H9 (cell line): ENCODE data around the gene KCTD6. TPM values are rescaled to one million over a fixed set of nuclear protein-coding genes. Genes with fewer than 3 reads are reported as not detected.

Source experiments
- DNase-seq: peaks from one replicate; pipeline ENCODE4 v3.0.0-alpha.2; 2017
- H2AFZ ChIP-seq: one replicate; pipeline ENCODE4 v1.6.1; 2013; ENCODE audit warnings: mild to moderate bottlenecking, low read length, control low read depth, moderate library complexity
- H2AK5ac ChIP-seq: 2 replicates; pipeline ENCODE4 v1.6.1; 2013; ENCODE audit warnings: low read length, control low read depth, mixed read lengths; ENCODE audit not compliant: insufficient read length
- H2BK120ac ChIP-seq: one replicate; pipeline ENCODE4 v1.6.1; 2013; ENCODE audit warnings: low read depth, mild to moderate bottlenecking, low read length, control low read depth, inconsistent platforms; ENCODE audit not compliant: poor library complexity, severe bottlenecking
- H2BK12ac ChIP-seq: 2 replicates; pipeline ENCODE4 v1.6.1; 2013; ENCODE audit warnings: low read length, control low read depth, mixed read lengths, low read depth; ENCODE audit not compliant: insufficient read length
- H2BK15ac ChIP-seq: 2 replicates; pipeline ENCODE4 v1.6.1; 2013; ENCODE audit warnings: low read depth, low read length, control low read depth
- H2BK20ac ChIP-seq: one replicate; pipeline ENCODE4 v1.6.1; 2013; ENCODE audit warnings: low read depth, mild to moderate bottlenecking, low read length, control low read depth, inconsistent platforms; ENCODE audit not compliant: poor library complexity, severe bottlenecking
- H2BK5ac ChIP-seq: 2 replicates; pipeline ENCODE4 v1.6.1; 2013; ENCODE audit warnings: low read length, control low read depth, mixed read lengths; ENCODE audit not compliant: insufficient read length
- H3K14ac ChIP-seq: 2 replicates; pipeline ENCODE4 v1.6.1; 2013; ENCODE audit warnings: low read length, control low read depth; ENCODE audit not compliant: insufficient read depth
- H3K18ac ChIP-seq: 2 replicates; pipeline ENCODE4 v1.6.1; 2013; ENCODE audit warnings: low read depth, mild to moderate bottlenecking, mixed read lengths, low read length, control low read depth; ENCODE audit not compliant: insufficient read length
- H3K23ac ChIP-seq: 2 replicates; pipeline ENCODE4 v1.6.1; 2013; ENCODE audit warnings: low read length, control low read depth, mixed read lengths, low read depth; ENCODE audit not compliant: insufficient read length
- H3K23me2 ChIP-seq: 2 replicates; pipeline ENCODE4 v1.6.1; 2013; ENCODE audit warnings: low read depth, mild to moderate bottlenecking, mixed read lengths, low read length, control low read depth; ENCODE audit not compliant: insufficient read length, poor library complexity, severe bottlenecking
- H3K27ac ChIP-seq: 2 replicates; pipeline ENCODE4 v1.5.1; 2013; ENCODE audit warnings: low read length, control low read depth, mixed read lengths, low read depth; ENCODE audit not compliant: insufficient read length
- H3K27me3 ChIP-seq: 2 replicates; pipeline ENCODE4 v1.6.1; 2013; ENCODE audit warnings: low read length, control low read depth, inconsistent platforms; ENCODE audit not compliant: insufficient read depth
- H3K4ac ChIP-seq: 2 replicates; pipeline ENCODE4 v1.6.1; 2013; ENCODE audit warnings: low read depth, mild to moderate bottlenecking, control low read depth, inconsistent platforms, low read length, moderate library complexity
- H3K4me1 ChIP-seq: 2 replicates; pipeline ENCODE4 v1.6.1; 2013; ENCODE audit warnings: low read length, control low read depth, inconsistent platforms; ENCODE audit not compliant: insufficient read depth
- H3K4me2 ChIP-seq: 2 replicates; pipeline ENCODE4 v1.6.1; 2013; ENCODE audit warnings: low read length, control low read depth, mixed read lengths; ENCODE audit not compliant: insufficient read length, insufficient read depth
- H3K56ac ChIP-seq: 2 replicates; pipeline ENCODE4 v1.6.1; 2013; ENCODE audit warnings: low read depth, mild to moderate bottlenecking, mixed read lengths, low read length, control low read depth; ENCODE audit not compliant: insufficient read length
- H3K79me1 ChIP-seq: 2 replicates; pipeline ENCODE4 v1.6.1; 2013; ENCODE audit warnings: low read depth, mild to moderate bottlenecking, moderate library complexity, low read length, control low read depth, inconsistent platforms; ENCODE audit not compliant: insufficient read depth, poor library complexity, severe bottlenecking
- H3K79me2 ChIP-seq: 2 replicates; pipeline ENCODE4 v1.6.1; 2013; ENCODE audit warnings: low read length, control low read depth, inconsistent platforms; ENCODE audit not compliant: insufficient read depth
- H3K9ac ChIP-seq: 2 replicates; pipeline ENCODE4 v1.6.1; 2013; ENCODE audit warnings: low read length, control low read depth, mixed read lengths; ENCODE audit not compliant: insufficient read length; ENCODE audit errors: extremely low read depth
- H3K9me3 ChIP-seq: one replicate; pipeline ENCODE4 v1.6.1; 2013; ENCODE audit warnings: low read depth, low read length, inconsistent platforms; ENCODE audit not compliant: control insufficient read depth
- H3T11ph ChIP-seq: one replicate; pipeline ENCODE4 v1.6.1; 2013; ENCODE audit warnings: mild to moderate bottlenecking, low read length, control low read depth, inconsistent platforms
- H4K20me1 ChIP-seq: one replicate; pipeline ENCODE4 v1.6.1; 2013; ENCODE audit not compliant: control insufficient read depth, insufficient read length, insufficient read depth
- H4K5ac ChIP-seq: 2 replicates; pipeline ENCODE4 v1.6.1; 2013; ENCODE audit warnings: low read depth, mild to moderate bottlenecking, mixed read lengths, low read length, control low read depth; ENCODE audit not compliant: insufficient read length
- H4K8ac ChIP-seq: replicated peaks from 2 replicates; pipeline ENCODE4 v1.6.1; 2013; ENCODE audit warnings: low read length, control low read depth, mixed read lengths, low read depth; ENCODE audit not compliant: insufficient read length
- H4K91ac ChIP-seq: 2 replicates; pipeline ENCODE4 v1.6.1; 2013; ENCODE audit warnings: low read depth, mild to moderate bottlenecking, moderate library complexity, mixed read lengths, low read length, control low read depth; ENCODE audit not compliant: insufficient read length
- H3K27ac Mint-ChIP-seq, 3 experiments: 2 replicates in 2 of 3; 3 replicates in 1 of 3; pipeline ENCODE4 v1.8.0; 2020 to 2021; ENCODE audit warnings: mixed read lengths in 3 of 3, mild to moderate bottlenecking in 1 of 3, moderate library complexity in 1 of 3
- H3K27me3 Mint-ChIP-seq: 2 replicates; pipeline ENCODE4 v1.8.0; 2021; ENCODE audit warnings: low read depth, mild to moderate bottlenecking, moderate library complexity, mixed read lengths
- H3K36me3 Mint-ChIP-seq, 3 experiments: 2 replicates in 2 of 3; 3 replicates in 1 of 3; pipeline ENCODE4 v1.8.0; 2020 to 2021; ENCODE audit warnings: low read depth in 3 of 3, mixed read lengths in 3 of 3; ENCODE audit not compliant: insufficient read depth in 1 of 3
- H3K4me1 Mint-ChIP-seq, 2 experiments: 2 replicates each; pipeline ENCODE4 v1.8.0; 2020; ENCODE audit warnings: mixed read lengths in 2 of 2
- H3K4me3 Mint-ChIP-seq, 2 experiments: 2 replicates in 1 of 2; 3 replicates in 1 of 2; pipeline ENCODE4 v1.8.0; 2020 to 2021; ENCODE audit warnings: mild to moderate bottlenecking in 2 of 2, mixed read lengths in 2 of 2, moderate library complexity in 1 of 2
- H3K9me3 Mint-ChIP-seq, 2 experiments: 2 replicates in 1 of 2; 3 replicates in 1 of 2; pipeline ENCODE4 v1.8.0; 2020; ENCODE audit warnings: mild to moderate bottlenecking in 2 of 2, mixed read lengths in 2 of 2, moderate library complexity in 1 of 2
- CTCF ChIP-seq: fragments of 200-600 bp; sonication (generic); conservative IDR thresholded peaks from 3 replicates; pipeline ENCODE4 v1.8.0; 2021; ENCODE audit warnings: antibody characterized with exemption, mild to moderate bottlenecking
- WGBS: extraction: QIAGEN DNeasy Blood & Tissue Kit; methylation state at CpG from one replicate; pipeline ENCODE4 v1.1.7; 2013; ENCODE audit warnings: missing lambda C conversion rate, low lambda C conversion rate, mixed read lengths; ENCODE audit not compliant: insufficient read length; ENCODE audit errors: extremely low coverage; 5-methylcytosine and 5-hydroxymethylcytosine counted together
- total RNA-seq: library from RNA; stranded (reverse); gene quantifications from 2 replicates; pipeline ENCODE4 v1.2.1, GENCODE V29; 2021

The KCTD6 gene
- total RNA-seq, 1 experiment from 2014 or later, result 14.2 TPM

GRCh38 chr3:58488967-58489366 is 2.9 kb upstream of the KCTD6 start:
- Mint-ChIP-seq H3K9me3 (no peaks in the 10 kb centered on the region), H3K4me3 (no peak overlapping the region), H3K27me3 (peaks cover 29% of the 10 kb centered on the region), H3K4me1 (peaks cover 29 to 44% of the 10 kb centered on the region in 2 experiments), H3K27ac (no peak overlapping the region), H3K36me3 (0 out of 7 replicates have a peak, but pooled peaks cover 0 to 2% (median 0%) of the 10 kb centered on the region in 3 experiments)
- no peak for DNase-seq
- no peak overlapping the region for H2AK5ac ChIP-seq
- H3K4me2 ChIP-seq, result no peak overlapping the region
- H2BK15ac ChIP-seq, result no peak overlapping the region
- peaks cover 4% of the 10 kb centered on the region; the same call in 1 of the 2 replicates for H3K4me1 ChIP-seq
- no peak overlapping the region for H3K4ac ChIP-seq
- H3K56ac ChIP-seq, result no peak overlapping the region
- no peak overlapping the region for H2BK20ac ChIP-seq
- H3K14ac ChIP-seq, result no peak overlapping the region
- no peak overlapping the region for H3T11ph ChIP-seq
- TF ChIP-seq CTCF, result no peak
- peaks cover 5% of the 10 kb centered on the region; the same call in 1 of the 2 replicates for H3K79me2 ChIP-seq
- H2BK5ac ChIP-seq, result no peak overlapping the region
- no peak overlapping the region for H3K27ac ChIP-seq
- no peak overlapping the region for H2AFZ ChIP-seq
- H3K79me1 ChIP-seq, result no peaks in the 10 kb centered on the region
- no peak overlapping the region for H3K18ac ChIP-seq
- no peaks in the 10 kb centered on the region for H4K20me1 ChIP-seq
- no peaks in the 10 kb centered on the region for H3K9me3 ChIP-seq
- no peak overlapping the region for H4K8ac ChIP-seq
- no peak overlapping the region for H3K23ac ChIP-seq
- peaks cover 8% of the 10 kb centered on the region for H3K23me2 ChIP-seq
- H2BK120ac ChIP-seq, result no peak overlapping the region
- H3K27me3 ChIP-seq, result no peaks in the 10 kb centered on the region
- H2BK12ac ChIP-seq, result no peak overlapping the region
- H4K91ac ChIP-seq, result no peak overlapping the region
- no CpG with 5 or more reads among the region's 2 CpGs for WGBS
- H4K5ac ChIP-seq, result no peak overlapping the region
- no peak overlapping the region for H3K9ac ChIP-seq
